Measurements from ENCODE around the gene GPX4. TPM values are rescaled to one million over a fixed set of nuclear protein-coding genes. Genes with fewer than 3 reads are reported as not detected.

GPX4 gene
- polyA plus RNA-seq, 3 donors = 459 to 508 (median 493) TPM

DNA sequence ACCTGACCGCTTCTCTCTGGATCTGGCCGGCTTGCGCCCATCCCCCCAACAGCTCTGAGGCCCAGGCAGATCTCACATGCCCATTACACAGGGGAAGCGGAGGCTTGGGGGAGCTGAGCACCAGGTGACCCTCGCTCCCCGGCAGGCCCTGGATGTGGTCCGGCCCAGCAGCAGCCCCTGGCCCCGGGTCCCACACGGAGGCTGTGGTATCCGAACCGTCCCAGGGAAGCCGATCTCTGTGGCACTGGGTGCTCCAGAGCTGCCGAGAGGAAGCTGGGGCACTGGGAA, 42.6 kb downstream of the GPX4 start:
- H3K27ac ChIP-seq (ENCODE audit: low read depth in 1 of 2, low read length in 2 of 2) = no peak overlapping the region
- H3K4me1 Mint-ChIP-seq = peaks cover 5% of the 10 kb centered on the region
- H3K27me3 Mint-ChIP-seq (ENCODE audit: low read depth in 3 of 3) = peaks cover 0 to 3% (median 3%) of the 10 kb centered on the region in 3 donors
- H3K36me3 Mint-ChIP-seq = peaks cover 46 to 72% of the 10 kb centered on the region in 2 donors
- H3K9ac ChIP-seq (ENCODE audit: insufficient read depth, low read length, poor library complexity, severe bottlenecking) = no peak overlapping the region
- no peak overlapping the region for H3K27ac Mint-ChIP-seq
- H3K9me3 ChIP-seq (replicated peaks in 1 of 2; ENCODE audit: control insufficient read depth in 1 of 2, insufficient read depth in 1 of 2, low read length in 2 of 2) = no peaks in the 10 kb centered on the region
- no peak overlapping the region for H3K4me3 Mint-ChIP-seq
- H2AFZ ChIP-seq (ENCODE audit: insufficient read depth, low read depth, low read length, poor library complexity, severe bottlenecking) = no peak overlapping the region
- peaks cover 0 to 13% (median 3%) of the 10 kb centered on the region in 7 donors for H3K9me3 Mint-ChIP-seq
- H4K20me1 ChIP-seq (ENCODE audit: insufficient read depth, low read length) = peaks cover 91% of the 10 kb centered on the region
- intact Hi-C loops (cut with micrococcal nuclease) = no loop called here
- H3K79me2 ChIP-seq (ENCODE audit: insufficient read depth, low read length) = peaks cover 31% of the 10 kb centered on the region
- TF ChIP-seq, protein P1, sequence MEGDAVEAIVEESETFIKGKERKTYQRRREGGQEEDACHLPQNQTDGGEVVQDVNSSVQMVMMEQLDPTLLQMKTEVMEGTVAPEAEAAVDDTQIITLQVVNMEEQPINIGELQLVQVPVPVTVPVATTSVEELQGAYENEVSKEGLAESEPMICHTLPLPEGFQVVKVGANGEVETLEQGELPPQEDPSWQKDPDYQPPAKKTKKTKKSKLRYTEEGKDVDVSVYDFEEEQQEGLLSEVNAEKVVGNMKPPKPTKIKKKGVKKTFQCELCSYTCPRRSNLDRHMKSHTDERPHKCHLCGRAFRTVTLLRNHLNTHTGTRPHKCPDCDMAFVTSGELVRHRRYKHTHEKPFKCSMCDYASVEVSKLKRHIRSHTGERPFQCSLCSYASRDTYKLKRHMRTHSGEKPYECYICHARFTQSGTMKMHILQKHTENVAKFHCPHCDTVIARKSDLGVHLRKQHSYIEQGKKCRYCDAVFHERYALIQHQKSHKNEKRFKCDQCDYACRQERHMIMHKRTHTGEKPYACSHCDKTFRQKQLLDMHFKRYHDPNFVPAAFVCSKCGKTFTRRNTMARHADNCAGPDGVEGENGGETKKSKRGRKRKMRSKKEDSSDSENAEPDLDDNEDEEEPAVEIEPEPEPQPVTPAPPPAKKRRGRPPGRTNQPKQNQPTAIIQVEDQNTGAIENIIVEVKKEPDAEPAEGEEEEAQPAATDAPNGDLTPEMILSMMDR (IDR thresholded peaks at IDR 0.05) = no peak
- no peaks in the 10 kb centered on the region for H3K4me1 ChIP-seq (ENCODE audit: control insufficient read depth in 1 of 2, insufficient read depth in 2 of 2, low read length in 2 of 2)
- 100% methylated on average over 10 of the region's 13 CpGs for WGBS (ENCODE audit: insufficient coverage)
- H3K36me3 ChIP-seq (replicated peaks in 1 of 2; ENCODE audit: control insufficient read depth in 1 of 2, insufficient read depth in 2 of 2, low read length in 2 of 2) = peaks cover 65 to 87% of the 10 kb centered on the region in 2 donors
- H3K4me3 ChIP-seq (replicated peaks in 1 of 3; ENCODE audit: low read depth in 2 of 3, low read length in 3 of 3) = no peak overlapping the region
- H3K27me3 ChIP-seq (ENCODE audit: control insufficient read depth in 2 of 2, insufficient read depth in 2 of 2, low read length in 2 of 2) = no peaks in the 10 kb centered on the region
- H3K4me2 ChIP-seq (replicated peaks; ENCODE audit: extremely low read depth, low read length, poor library complexity, severe bottlenecking) = no peak overlapping the region
- no peak for DNase-seq

DNA sequence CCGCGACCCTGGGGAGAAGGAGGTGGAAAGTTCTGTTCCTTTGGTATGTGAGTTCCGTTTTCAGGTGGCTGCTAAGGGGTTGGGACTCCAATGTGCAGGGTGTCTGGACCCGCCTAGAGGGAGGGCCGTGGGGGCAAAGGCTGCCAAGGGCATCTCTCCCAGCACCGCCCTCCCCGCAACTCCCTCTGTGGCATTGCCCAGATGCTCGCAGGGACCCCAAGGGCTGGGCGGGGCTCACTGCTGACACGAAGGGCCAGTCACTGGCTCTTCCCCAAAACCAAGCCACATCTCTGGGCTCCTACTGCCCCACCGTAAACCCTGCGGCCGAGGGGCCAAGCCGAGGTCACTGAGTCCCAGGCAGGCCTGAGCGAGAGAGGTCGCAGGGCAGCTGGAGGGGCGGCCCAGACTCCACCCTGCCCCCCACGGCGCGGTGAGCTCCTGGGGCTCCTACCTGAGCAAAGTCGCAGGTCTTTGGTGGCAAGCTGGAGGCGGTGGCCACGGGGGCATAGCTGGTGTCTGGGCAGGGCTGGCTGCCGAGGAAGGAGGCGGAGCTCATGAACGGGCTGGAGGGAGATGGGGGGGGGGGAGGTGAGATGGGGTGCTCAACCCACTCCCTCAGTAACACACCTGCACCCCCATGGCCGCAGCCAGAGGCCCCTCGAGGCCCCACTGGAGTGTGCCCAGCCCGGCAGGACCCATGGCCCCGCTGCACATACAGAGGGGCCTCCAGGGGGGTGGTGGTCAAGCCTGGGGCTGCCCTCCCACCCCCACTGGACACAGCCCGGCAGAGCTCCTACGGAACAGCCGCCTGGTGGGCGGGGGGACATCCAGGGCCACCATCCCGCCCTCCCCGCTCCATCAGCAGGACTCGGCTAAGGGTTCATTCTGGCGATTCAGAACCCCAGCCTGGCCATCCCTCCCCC, 43.3 kb downstream of the GPX4 start:
- peaks cover 50 to 75% of the 10 kb centered on the region in 2 donors for H3K36me3 Mint-ChIP-seq
- H4K20me1 ChIP-seq (ENCODE audit: insufficient read depth, low read length) = peaks cover 91% of the 10 kb centered on the region
- H3K9me3 Mint-ChIP-seq = peaks cover 0 to 10% (median 3%) of the 10 kb centered on the region in 7 donors
- H3K9ac ChIP-seq (ENCODE audit: insufficient read depth, low read length, poor library complexity, severe bottlenecking) = no peak overlapping the region
- TF ChIP-seq, protein P1 (IDR thresholded peaks at IDR 0.05) = no peak
- peaks cover 0 to 3% (median 3%) of the 10 kb centered on the region in 3 donors for H3K27me3 Mint-ChIP-seq (ENCODE audit: low read depth in 3 of 3)
- H3K4me1 Mint-ChIP-seq = peaks cover 5% of the 10 kb centered on the region
- H3K4me1 ChIP-seq (ENCODE audit: control insufficient read depth in 1 of 2, insufficient read depth in 2 of 2, low read length in 2 of 2) = no peaks in the 10 kb centered on the region
- H3K27ac Mint-ChIP-seq = no peak overlapping the region
- H3K27ac ChIP-seq (ENCODE audit: low read depth in 1 of 2, low read length in 2 of 2) = no peak overlapping the region
- no peak overlapping the region for H3K4me3 ChIP-seq (replicated peaks in 1 of 3; ENCODE audit: low read depth in 2 of 3, low read length in 3 of 3)
- H2AFZ ChIP-seq (ENCODE audit: insufficient read depth, low read depth, low read length, poor library complexity, severe bottlenecking) = no peak overlapping the region
- H3K4me2 ChIP-seq (replicated peaks; ENCODE audit: extremely low read depth, low read length, poor library complexity, severe bottlenecking) = no peak overlapping the region
- WGBS (ENCODE audit: insufficient coverage) = 97% methylated on average over 24 of the region's 38 CpGs
- H3K9me3 ChIP-seq (replicated peaks in 1 of 2; ENCODE audit: control insufficient read depth in 1 of 2, insufficient read depth in 1 of 2, low read length in 2 of 2) = no peaks in the 10 kb centered on the region
- intact Hi-C loops (cut with micrococcal nuclease) = no loop called here
- DNase-seq = no peak
- no peaks in the 10 kb centered on the region for H3K27me3 ChIP-seq (ENCODE audit: control insufficient read depth in 2 of 2, insufficient read depth in 2 of 2, low read length in 2 of 2)
- peaks cover 73 to 87% of the 10 kb centered on the region in 2 donors for H3K36me3 ChIP-seq (replicated peaks in 1 of 2; ENCODE audit: control insufficient read depth in 1 of 2, insufficient read depth in 2 of 2, low read length in 2 of 2)
- H3K4me3 Mint-ChIP-seq = no peak overlapping the region
- peaks cover 36% of the 10 kb centered on the region for H3K79me2 ChIP-seq (ENCODE audit: insufficient read depth, low read length)

All from CD14-positive monocyte (primary cell).